HS-27A (cell line): Measurements from ENCODE around the gene CRYL1.

ENCODE experiments used
- DNase-seq: peaks from one replicate; pipeline ENCODE4 v3.0.0-alpha.2; 2012; ENCODE audit warnings: low read depth, missing footprints

Gene CRYL1

GRCh38 chr13:20398459-20398858 lies 127.2 kb downstream of the CRYL1 start:
- no peak for DNase-seq

DNA sequence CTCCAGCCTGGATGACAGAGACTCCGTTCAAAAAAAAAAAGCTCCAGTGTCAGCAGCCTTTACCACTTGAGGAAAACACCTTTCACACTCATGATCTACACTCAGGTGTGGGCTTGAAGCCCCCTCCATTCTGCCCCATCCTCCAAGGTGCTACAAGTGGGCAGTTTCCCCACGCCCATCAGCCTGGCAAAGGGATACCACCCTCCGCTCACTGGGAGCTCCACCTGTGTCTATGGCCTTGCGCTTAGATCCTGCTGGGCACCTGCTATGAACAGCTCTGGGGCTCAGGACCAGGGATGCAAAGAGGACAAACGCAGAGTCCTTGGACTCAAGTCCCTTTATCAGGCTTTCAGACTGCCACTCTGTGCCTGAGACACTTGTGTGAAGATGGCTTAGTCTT lies 127.8 kb downstream of the CRYL1 start:
- DNase-seq, result no peak

DNA sequence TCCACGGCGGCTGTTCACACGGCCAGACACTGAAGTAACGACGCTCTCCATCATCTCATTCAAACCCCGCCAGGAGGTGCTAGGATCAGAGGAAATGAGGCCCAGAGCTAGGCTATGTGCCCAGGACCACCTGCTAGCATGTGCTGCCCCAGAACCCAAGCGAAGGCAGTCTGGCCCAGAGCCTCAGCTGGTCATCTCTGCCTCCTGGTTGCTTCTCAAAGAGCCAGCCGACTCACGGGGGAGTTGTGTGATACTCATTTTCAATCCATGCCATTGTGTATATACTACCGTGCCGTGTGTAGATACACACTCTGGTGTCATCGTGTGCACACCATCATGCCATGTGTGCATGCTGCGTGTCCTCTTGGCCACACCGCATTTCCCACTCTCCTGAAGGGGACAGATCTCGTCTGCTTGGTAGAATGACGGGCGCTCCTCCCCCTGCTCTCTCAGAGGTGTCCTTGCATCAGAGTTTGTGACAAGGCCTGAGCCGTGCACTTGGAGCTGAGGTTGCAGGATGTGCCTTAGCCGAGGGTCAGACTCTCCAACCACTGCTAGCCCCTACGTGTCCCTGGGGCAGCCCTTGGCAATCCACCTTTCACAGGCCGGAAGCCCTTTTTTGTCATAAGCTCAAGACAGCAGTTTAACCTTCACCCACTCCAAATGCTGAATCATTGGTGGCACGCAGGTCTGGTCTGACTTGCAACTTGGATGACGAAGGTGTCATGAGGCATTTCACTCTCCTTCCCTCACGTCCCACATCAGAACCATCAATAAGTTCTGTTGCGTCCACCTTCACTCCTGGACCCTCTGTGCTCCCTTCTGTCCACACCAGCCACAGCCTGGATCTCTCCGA lies 130.4 kb downstream of the CRYL1 start:
- DNase-seq, result no peak

GRCh38 chr13:20394506-20394905 lies 131.2 kb downstream of the CRYL1 start:
- no peak for DNase-seq

DNA sequence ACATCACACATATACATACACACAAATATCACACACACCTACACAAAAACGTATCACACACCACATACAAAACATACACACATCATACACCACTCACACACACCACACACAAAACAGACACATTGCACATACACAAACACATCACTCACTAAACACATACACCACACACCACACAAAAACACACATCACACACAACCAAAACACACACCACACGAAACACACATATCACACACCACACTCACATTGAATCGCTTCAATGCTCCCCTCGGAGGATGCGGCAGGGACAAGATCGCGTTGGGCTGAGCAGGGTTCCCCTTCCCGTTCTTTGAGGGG lies 131.5 kb downstream of the CRYL1 start:
- DNase-seq, result no peak

GRCh38 chr13:20393273-20394168 lies 132.1 kb downstream of the CRYL1 start:
- DNase-seq, result no peak

DNA sequence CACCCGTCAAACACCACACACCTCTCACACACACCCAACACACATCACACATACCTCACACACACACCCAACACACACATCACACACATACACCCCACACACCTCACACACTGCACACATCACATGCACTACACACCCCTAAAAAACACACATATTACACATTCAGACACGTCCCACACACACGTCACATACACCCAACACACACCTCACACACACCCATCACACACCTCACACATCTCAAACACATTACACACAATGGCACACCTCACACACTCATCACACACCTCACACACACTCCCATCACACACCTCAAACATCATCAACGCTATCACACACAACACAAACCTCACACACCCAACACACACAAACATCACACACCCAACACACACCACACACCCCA lies 133.1 kb downstream of the CRYL1 start:
- no peak for DNase-seq

DNA sequence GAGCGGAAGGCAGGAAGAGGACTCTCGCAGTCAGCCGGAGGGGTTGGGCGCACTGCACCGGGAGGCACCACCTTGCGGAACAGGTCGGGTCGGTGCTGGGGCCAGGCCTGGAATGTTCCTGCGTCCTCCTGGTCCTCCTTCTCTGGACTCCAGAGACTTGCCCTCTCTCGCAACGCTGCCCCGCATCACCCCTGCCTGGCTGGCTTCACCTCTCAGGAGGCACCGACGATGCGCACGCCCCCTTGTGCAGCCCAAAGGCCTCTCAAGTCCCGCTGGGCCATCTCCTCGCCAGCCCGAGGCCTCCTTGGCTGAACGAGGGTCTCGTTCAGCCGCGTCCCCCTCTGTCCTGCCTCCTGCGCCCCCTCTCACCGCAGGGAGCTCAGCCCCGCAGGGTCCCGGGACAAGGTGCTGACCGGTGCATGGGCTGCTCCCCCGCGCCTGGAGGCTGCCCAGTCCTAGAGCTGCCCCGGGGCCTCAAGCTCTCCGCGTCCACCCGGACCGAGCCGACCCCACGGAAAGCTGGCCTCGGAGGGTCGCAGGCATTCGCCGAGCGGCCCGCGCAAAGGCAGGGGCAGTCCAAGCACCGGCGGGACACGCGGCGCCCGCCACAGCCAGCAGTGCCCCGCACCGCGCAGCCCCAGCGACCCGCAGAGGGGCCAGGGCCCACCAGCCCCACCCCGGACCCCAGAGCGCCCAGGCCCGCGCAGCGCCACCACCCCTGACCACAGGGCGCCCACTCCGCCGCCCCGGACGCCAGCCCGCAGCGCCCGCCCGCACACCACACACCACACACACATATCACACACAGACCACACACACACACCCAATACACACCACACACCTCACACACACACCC lies 133.8 kb downstream of the CRYL1 start:
- DNase-seq, result no peak

- no peak for DNase-seq
These were observed 135.0 kb downstream of the CRYL1 start for GRCh38 chr13:20390526-20391175.

GRCh38 chr13:20389696-20390525 lies 135.7 kb downstream of the CRYL1 start:
- DNase-seq, result no peak

- no peak for DNase-seq
These were observed 137.5 kb downstream of the CRYL1 start for GRCh38 chr13:20388184-20388583.

GRCh38 chr13:20387441-20387971 lies 138.2 kb downstream of the CRYL1 start:
- no peak for DNase-seq

GRCh38 chr13:20387006-20387405 lies 138.7 kb downstream of the CRYL1 start:
- no peak for DNase-seq

GRCh38 chr13:20383058-20383457 lies 142.6 kb downstream of the CRYL1 start:
- no peak for DNase-seq

DNA sequence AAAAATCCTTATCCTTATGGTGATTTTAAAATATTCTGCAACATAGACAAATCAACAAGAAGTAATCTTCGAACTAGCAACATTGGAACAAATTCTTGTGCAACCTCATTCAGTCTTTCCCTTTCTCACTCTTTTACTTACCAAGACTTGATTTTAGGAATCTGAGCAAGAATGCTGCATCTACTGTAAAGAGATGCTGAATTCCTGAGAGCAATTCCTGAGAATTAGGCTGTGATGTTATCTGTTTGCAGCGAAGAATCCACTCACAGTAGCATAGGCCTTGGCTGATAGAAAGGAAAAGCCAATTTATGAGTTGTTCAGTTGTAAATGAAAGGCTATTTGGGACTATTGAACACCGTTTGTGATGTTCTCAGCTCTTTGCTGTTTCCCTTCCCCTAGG lies 144.3 kb downstream of the CRYL1 start:
- DNase-seq, result no peak

DNA sequence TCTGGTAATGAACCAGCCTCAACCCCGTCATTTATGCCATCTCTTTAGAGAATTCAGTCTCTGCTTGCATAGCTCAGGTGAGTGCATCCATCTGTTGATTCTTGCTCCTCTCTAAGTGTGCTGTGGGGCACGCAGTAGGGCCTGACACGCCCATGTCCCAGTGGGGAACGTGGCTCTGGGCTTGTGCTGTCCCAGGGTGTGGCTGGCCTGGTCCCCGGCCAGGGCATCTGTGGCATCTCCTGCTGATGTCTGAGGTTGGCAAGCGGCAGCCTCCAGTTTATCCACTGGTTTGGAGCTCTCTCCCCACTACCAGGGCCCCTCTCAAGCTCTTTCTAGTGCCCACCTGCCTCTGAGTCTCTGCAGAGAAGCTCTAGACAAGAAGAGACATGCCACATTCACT lies 146.9 kb downstream of the CRYL1 start:
- no peak for DNase-seq

GRCh38 chr13:20377720-20378119 lies 147.9 kb downstream of the CRYL1 start:
- no peak for DNase-seq

GRCh38 chr13:20375871-20376270 lies 149.8 kb downstream of the CRYL1 start:
- no peak for DNase-seq

- DNase-seq, result no peak
These were observed 151.8 kb downstream of the CRYL1 start for GRCh38 chr13:20373861-20374260.

- no peak for DNase-seq
These were observed 153.8 kb downstream of the CRYL1 start for GRCh38 chr13:20371825-20372224.
